HEK293 (cell line): Measurements from ENCODE around the gene SKAP1.

Source experiments
- CTCF ChIA-PET: fragments of 350-600 bp; formaldehyde crosslinking; extraction: SDS; loops from one replicate; lab custom pipeline; 2021; ENCODE audit warnings: antibody characterized with exemption; lab: Yijun Ruan, JAX
- POLR2A ChIA-PET: fragments of 300-600 bp; formaldehyde crosslinking; extraction: SDS; loops from one replicate; lab custom pipeline; 2020; ENCODE audit warnings: antibody characterized with exemption, inconsistent platforms; lab: Yijun Ruan, JAX
- H3K27ac ChIP-seq: fragments of 200-500 bp; sonication (Bioruptor generic); 2 replicates; pipeline ENCODE4 v1.5.1; 2014; ENCODE audit warnings: low read depth, low read length, control low read depth, inconsistent platforms; ENCODE audit errors: extremely low read depth
- H3K36me3 ChIP-seq, 2 experiments: fragments of 200-500 bp in 1 of 2; sonication (Bioruptor generic) in 1 of 2; 1 replicate in 1 of 2; 2 replicates in 1 of 2; pipeline ENCODE4 v1.5.1; 2014 to 2017; ENCODE audit warnings: inconsistent platforms in 2 of 2, low read length in 2 of 2; ENCODE audit not compliant: control insufficient read depth in 2 of 2, insufficient read depth in 1 of 2
- H3K4me1 ChIP-seq: fragments of 200-500 bp; sonication (Bioruptor generic); 2 replicates; pipeline ENCODE4 v1.5.1; 2014; ENCODE audit warnings: mild to moderate bottlenecking, low read length, inconsistent platforms; ENCODE audit not compliant: control insufficient read depth, insufficient read depth
- H3K4me3 ChIP-seq: 2 replicates; pipeline ENCODE4 v1.5.1; 2011; ENCODE audit warnings: low read depth, mild to moderate bottlenecking, control low read depth, low read length, moderate library complexity
- H3K9me3 ChIP-seq: fragments of 200-500 bp; sonication (Bioruptor generic); 2 replicates; pipeline ENCODE4 v1.5.1; 2014; ENCODE audit warnings: low read depth, low read length, inconsistent platforms; ENCODE audit not compliant: control insufficient read depth, insufficient read depth
- GLIS1 ChIP-seq: fragments of 450-650 bp; formaldehyde crosslinking; IDR thresholded peaks from 2 replicates; pipeline ENCODE4 v1.5.1; 2016; ENCODE audit warnings: missing biosample characterization, missing genetic modification characterization
- IKZF3 ChIP-seq: fragments of 450-650 bp; IDR thresholded peaks from 2 replicates; pipeline ENCODE4 v1.5.0; 2018; ENCODE audit warnings: missing biosample characterization, mild to moderate bottlenecking, missing genetic modification characterization, moderate library complexity
- SP7 ChIP-seq: fragments of 450-650 bp; formaldehyde crosslinking; IDR thresholded peaks from 2 replicates; pipeline ENCODE4 v1.5.1; 2016; ENCODE audit warnings: missing biosample characterization, missing genetic modification characterization
- ZBTB10 ChIP-seq: fragments of 450-650 bp; formaldehyde crosslinking; IDR thresholded peaks from 2 replicates; pipeline ENCODE4 v1.5.1; 2016; ENCODE audit warnings: missing biosample characterization, missing genetic modification characterization
- ZIC2 ChIP-seq: fragments of 450-650 bp; formaldehyde crosslinking; IDR thresholded peaks from 2 replicates; pipeline ENCODE4 v1.5.1; 2016; ENCODE audit warnings: missing biosample characterization, missing genetic modification characterization
- ZNF169 ChIP-seq: fragments of 450-650 bp; formaldehyde crosslinking; IDR thresholded peaks from 2 replicates; pipeline ENCODE4 v1.5.1; 2016; ENCODE audit warnings: missing biosample characterization, missing genetic modification characterization
- ZNF174 ChIP-seq: fragments of 450-650 bp; formaldehyde crosslinking; IDR thresholded peaks from 2 replicates; pipeline ENCODE4 v1.5.0; 2017; ENCODE audit warnings: missing biosample characterization, mild to moderate bottlenecking, missing genetic modification characterization
- ZNF221 ChIP-seq: fragments of 450-650 bp; formaldehyde crosslinking; IDR thresholded peaks from 2 replicates; pipeline ENCODE4 v1.5.1; 2017; ENCODE audit warnings: missing biosample characterization, missing genetic modification characterization, borderline replicate concordance
- ZNF223 ChIP-seq: fragments of 450-650 bp; formaldehyde crosslinking; IDR thresholded peaks from 2 replicates; pipeline ENCODE4 v1.5.1; 2016; ENCODE audit warnings: missing biosample characterization, missing genetic modification characterization
- ZNF24 ChIP-seq: fragments of 450-650 bp; formaldehyde crosslinking; IDR thresholded peaks from 2 replicates; pipeline ENCODE4 v1.5.1; 2016; ENCODE audit warnings: missing biosample characterization, missing genetic modification characterization
- ZNF274 ChIP-seq, 2 experiments: fragments of 200-500 bp in 1 of 2; fragments of 450-650 bp in 1 of 2; sonication (Bioruptor generic) in 1 of 2; formaldehyde crosslinking in 1 of 2; IDR thresholded peaks; 2 replicates each; pipeline versions ENCODE4 v1.5.1 to v1.6.1; 2014 to 2016; ENCODE audit warnings: borderline replicate concordance in 1 of 2, inconsistent platforms in 1 of 2, low read length in 1 of 2, missing biosample characterization in 1 of 2, missing genetic modification characterization in 1 of 2
- ZNF324 ChIP-seq: fragments of 450-650 bp; formaldehyde crosslinking; IDR thresholded peaks from 2 replicates; pipeline ENCODE4 v1.5.1; 2016; ENCODE audit warnings: missing biosample characterization, missing genetic modification characterization
- ZNF335 ChIP-seq: fragments of 450-650 bp; formaldehyde crosslinking; conservative IDR thresholded peaks from 2 replicates; pipeline ENCODE4 v1.5.1; 2016; ENCODE audit warnings: missing biosample characterization, missing genetic modification characterization
- ZNF350 ChIP-seq: fragments of 450-650 bp; formaldehyde crosslinking; IDR thresholded peaks from 2 replicates; pipeline ENCODE4 v1.5.0; 2017; ENCODE audit warnings: missing biosample characterization, mild to moderate bottlenecking, missing genetic modification characterization
- ZNF404 ChIP-seq: fragments of 450-650 bp; formaldehyde crosslinking; IDR thresholded peaks from 2 replicates; pipeline ENCODE4 v1.5.1; 2017; ENCODE audit warnings: missing biosample characterization, missing genetic modification characterization
- ZNF549 ChIP-seq: fragments of 450-650 bp; IDR thresholded peaks from 2 replicates; pipeline ENCODE4 v1.5.1; 2018; ENCODE audit warnings: missing biosample characterization, missing genetic modification characterization, mild to moderate bottlenecking, inconsistent platforms, moderate library complexity
- ZNF600 ChIP-seq: fragments of 450-650 bp; formaldehyde crosslinking; IDR thresholded peaks from 2 replicates; pipeline ENCODE4 v1.5.1; 2016; ENCODE audit warnings: missing biosample characterization, missing genetic modification characterization
- ZNF830 ChIP-seq: fragments of 450-650 bp; IDR thresholded peaks from 2 replicates; pipeline ENCODE4 v1.5.0; 2018; ENCODE audit warnings: missing biosample characterization, missing genetic modification characterization, low read depth, mild to moderate bottlenecking, moderate library complexity
- TF ChIP-seq, protein P1 (sequence below): fragments of 450-650 bp; formaldehyde crosslinking; IDR thresholded peaks from 2 replicates; pipeline ENCODE4 v1.5.1; 2016; ENCODE audit warnings: missing biosample characterization, missing genetic modification characterization, borderline replicate concordance
- TF ChIP-seq, protein P2 (sequence below): fragments of 450-650 bp; formaldehyde crosslinking; IDR thresholded peaks from 2 replicates; pipeline ENCODE4 v1.5.1; 2016; ENCODE audit warnings: missing biosample characterization, missing genetic modification characterization, borderline replicate concordance
- TF ChIP-seq, protein P3 (sequence below): sonication (generic); formaldehyde crosslinking; IDR thresholded peaks from 2 replicates; pipeline ENCODE4 v1.8.1; 2022; ENCODE audit warnings: mild to moderate bottlenecking, moderate library complexity, missing genetic modification reagents
- TF ChIP-seq, protein P4 (sequence below): fragments of 450-650 bp; formaldehyde crosslinking; IDR thresholded peaks from 2 replicates; pipeline ENCODE4 v1.5.1; 2017; ENCODE audit warnings: missing biosample characterization, missing genetic modification characterization

SKAP1 gene

DNA sequence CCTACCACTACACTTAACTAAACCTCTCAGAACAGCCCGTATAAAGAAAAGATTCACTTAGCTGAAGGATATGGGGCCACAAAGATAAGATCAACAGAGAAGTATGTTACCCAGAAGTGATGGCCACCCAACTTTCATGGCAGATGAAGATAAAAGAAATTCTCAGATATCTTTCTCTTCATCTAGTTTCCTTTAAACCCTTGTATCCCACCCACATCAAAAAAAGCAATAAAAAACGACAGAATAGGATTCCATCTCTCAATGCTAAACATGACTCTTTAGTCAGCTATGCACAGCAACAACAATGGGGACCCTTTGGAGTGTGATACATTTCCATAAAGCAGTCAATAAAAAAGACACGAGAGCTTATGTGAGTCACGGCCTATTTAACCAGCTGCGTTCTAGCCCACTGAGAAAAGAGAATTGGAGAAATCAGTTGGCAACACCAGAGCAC is 235.9 kb downstream of the SKAP1 start (continued):
- TF ChIP-seq, protein P1, sequence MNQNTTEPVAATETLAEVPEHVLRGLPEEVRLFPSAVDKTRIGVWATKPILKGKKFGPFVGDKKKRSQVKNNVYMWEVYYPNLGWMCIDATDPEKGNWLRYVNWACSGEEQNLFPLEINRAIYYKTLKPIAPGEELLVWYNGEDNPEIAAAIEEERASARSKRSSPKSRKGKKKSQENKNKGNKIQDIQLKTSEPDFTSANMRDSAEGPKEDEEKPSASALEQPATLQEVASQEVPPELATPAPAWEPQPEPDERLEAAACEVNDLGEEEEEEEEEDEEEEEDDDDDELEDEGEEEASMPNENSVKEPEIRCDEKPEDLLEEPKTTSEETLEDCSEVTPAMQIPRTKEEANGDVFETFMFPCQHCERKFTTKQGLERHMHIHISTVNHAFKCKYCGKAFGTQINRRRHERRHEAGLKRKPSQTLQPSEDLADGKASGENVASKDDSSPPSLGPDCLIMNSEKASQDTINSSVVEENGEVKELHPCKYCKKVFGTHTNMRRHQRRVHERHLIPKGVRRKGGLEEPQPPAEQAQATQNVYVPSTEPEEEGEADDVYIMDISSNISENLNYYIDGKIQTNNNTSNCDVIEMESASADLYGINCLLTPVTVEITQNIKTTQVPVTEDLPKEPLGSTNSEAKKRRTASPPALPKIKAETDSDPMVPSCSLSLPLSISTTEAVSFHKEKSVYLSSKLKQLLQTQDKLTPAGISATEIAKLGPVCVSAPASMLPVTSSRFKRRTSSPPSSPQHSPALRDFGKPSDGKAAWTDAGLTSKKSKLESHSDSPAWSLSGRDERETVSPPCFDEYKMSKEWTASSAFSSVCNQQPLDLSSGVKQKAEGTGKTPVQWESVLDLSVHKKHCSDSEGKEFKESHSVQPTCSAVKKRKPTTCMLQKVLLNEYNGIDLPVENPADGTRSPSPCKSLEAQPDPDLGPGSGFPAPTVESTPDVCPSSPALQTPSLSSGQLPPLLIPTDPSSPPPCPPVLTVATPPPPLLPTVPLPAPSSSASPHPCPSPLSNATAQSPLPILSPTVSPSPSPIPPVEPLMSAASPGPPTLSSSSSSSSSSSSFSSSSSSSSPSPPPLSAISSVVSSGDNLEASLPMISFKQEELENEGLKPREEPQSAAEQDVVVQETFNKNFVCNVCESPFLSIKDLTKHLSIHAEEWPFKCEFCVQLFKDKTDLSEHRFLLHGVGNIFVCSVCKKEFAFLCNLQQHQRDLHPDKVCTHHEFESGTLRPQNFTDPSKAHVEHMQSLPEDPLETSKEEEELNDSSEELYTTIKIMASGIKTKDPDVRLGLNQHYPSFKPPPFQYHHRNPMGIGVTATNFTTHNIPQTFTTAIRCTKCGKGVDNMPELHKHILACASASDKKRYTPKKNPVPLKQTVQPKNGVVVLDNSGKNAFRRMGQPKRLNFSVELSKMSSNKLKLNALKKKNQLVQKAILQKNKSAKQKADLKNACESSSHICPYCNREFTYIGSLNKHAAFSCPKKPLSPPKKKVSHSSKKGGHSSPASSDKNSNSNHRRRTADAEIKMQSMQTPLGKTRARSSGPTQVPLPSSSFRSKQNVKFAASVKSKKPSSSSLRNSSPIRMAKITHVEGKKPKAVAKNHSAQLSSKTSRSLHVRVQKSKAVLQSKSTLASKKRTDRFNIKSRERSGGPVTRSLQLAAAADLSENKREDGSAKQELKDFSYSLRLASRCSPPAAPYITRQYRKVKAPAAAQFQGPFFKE (tag by site-specific recombination), result no peak
- TF ChIP-seq ZNF223 (tag by site-specific recombination) (no peak), ZNF830 (tag by site-specific recombination) (no peak), ZNF221 (tag by site-specific recombination) (no peak), GLIS1 (tag by site-specific recombination) (peak; percentile 14; the same call in 1 of the 2 replicates), IKZF3 (0 out of 2 replicates have a peak, but pooled peaks have one; percentile 18)

GRCh38 chr17:48192321-48192731 is 237.7 kb downstream of the SKAP1 start:
- Histone ChIP-seq H3K4me3 (no peak overlapping the region), H3K9me3 (no peaks in the 10 kb centered on the region), H3K36me3 (no peaks in the 10 kb centered on the region), H3K4me1 (peaks cover 22% of the 10 kb centered on the region), H3K27ac (no peak overlapping the region)
- POLR2A ChIA-PET, result no interaction called here
- CTCF ChIA-PET, result interaction anchor here (0.5 to 4.5 kb wide), 10 partner anchors 10 to 837 kb away, joined by 3 to 22 read pairs (median 4); no protein-coding TSS in a partner anchor
- TF ChIP-seq ZIC2 (tag by site-specific recombination) (peak; percentile 76), ZNF274 (IDR thresholded peaks at IDR 0.05; ENCODE audit: low read length) (no peak), ZNF274 (tag by site-specific recombination; IDR thresholded peaks at IDR 0.05; ENCODE audit: borderline replicate concordance) (no peak), ZNF24 (tag by site-specific recombination) (no peak), ZBTB10 (tag by site-specific recombination) (no peak), ZNF169 (tag by site-specific recombination) (no peak), SP7 (no peak), ZNF600 (tag by site-specific recombination) (no peak), ZNF549 (tag by site-specific recombination) (no peak), ZNF324 (tag by site-specific recombination) (no peak), ZNF335 (0 out of 2 replicates have a peak, but pooled peaks have one; percentile 16), ZNF350 (tag by site-specific recombination) (no peak), ZNF174 (tag by site-specific recombination) (no peak), ZNF404 (tag by site-specific recombination) (no peak)
- TF ChIP-seq, protein P2, sequence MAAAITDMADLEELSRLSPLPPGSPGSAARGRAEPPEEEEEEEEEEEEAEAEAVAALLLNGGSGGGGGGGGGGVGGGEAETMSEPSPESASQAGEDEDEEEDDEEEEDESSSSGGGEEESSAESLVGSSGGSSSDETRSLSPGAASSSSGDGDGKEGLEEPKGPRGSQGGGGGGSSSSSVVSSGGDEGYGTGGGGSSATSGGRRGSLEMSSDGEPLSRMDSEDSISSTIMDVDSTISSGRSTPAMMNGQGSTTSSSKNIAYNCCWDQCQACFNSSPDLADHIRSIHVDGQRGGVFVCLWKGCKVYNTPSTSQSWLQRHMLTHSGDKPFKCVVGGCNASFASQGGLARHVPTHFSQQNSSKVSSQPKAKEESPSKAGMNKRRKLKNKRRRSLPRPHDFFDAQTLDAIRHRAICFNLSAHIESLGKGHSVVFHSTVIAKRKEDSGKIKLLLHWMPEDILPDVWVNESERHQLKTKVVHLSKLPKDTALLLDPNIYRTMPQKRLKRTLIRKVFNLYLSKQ, result no peak
- TF ChIP-seq, protein P3, sequence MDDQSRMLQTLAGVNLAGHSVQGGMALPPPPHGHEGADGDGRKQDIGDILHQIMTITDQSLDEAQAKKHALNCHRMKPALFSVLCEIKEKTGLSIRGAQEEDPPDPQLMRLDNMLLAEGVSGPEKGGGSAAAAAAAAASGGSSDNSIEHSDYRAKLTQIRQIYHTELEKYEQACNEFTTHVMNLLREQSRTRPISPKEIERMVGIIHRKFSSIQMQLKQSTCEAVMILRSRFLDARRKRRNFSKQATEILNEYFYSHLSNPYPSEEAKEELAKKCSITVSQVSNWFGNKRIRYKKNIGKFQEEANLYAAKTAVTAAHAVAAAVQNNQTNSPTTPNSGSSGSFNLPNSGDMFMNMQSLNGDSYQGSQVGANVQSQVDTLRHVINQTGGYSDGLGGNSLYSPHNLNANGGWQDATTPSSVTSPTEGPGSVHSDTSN (CRISPR knock-in tag), result no peak
- TF ChIP-seq, protein P4, sequence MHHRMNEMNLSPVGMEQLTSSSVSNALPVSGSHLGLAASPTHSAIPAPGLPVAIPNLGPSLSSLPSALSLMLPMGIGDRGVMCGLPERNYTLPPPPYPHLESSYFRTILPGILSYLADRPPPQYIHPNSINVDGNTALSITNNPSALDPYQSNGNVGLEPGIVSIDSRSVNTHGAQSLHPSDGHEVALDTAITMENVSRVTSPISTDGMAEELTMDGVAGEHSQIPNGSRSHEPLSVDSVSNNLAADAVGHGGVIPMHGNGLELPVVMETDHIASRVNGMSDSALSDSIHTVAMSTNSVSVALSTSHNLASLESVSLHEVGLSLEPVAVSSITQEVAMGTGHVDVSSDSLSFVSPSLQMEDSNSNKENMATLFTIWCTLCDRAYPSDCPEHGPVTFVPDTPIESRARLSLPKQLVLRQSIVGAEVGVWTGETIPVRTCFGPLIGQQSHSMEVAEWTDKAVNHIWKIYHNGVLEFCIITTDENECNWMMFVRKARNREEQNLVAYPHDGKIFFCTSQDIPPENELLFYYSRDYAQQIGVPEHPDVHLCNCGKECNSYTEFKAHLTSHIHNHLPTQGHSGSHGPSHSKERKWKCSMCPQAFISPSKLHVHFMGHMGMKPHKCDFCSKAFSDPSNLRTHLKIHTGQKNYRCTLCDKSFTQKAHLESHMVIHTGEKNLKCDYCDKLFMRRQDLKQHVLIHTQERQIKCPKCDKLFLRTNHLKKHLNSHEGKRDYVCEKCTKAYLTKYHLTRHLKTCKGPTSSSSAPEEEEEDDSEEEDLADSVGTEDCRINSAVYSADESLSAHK (tag by site-specific recombination), result no peak
